Immature natural killer cell (primary cell): ENCODE measurements around the gene TUBA1C. TPM values are rescaled to one million over a fixed set of nuclear protein-coding genes. Genes with fewer than 3 reads are reported as not detected.

ENCODE experiments used
- DNase-seq, 3 donors: peaks; one replicate each; pipeline ENCODE4 v3.0.0; 2022; ENCODE audit warnings: mixed read lengths in 1 of 3
- H3K27ac Mint-ChIP-seq, 6 donors: one replicate each; pipeline ENCODE4 v1.8.0; 2020; ENCODE audit warnings: mixed read lengths in 6 of 6, mild to moderate bottlenecking in 5 of 6, inconsistent platforms in 4 of 6, moderate library complexity in 3 of 6
- H3K27me3 Mint-ChIP-seq, 3 donors: one replicate each; pipeline ENCODE4 v1.8.0; 2020 to 2021; ENCODE audit warnings: low read depth in 3 of 3, mild to moderate bottlenecking in 3 of 3, mixed read lengths in 3 of 3, moderate library complexity in 3 of 3, inconsistent platforms in 1 of 3
- H3K36me3 Mint-ChIP-seq, 3 donors: one replicate each; pipeline ENCODE4 v1.8.0; 2020; ENCODE audit warnings: mixed read lengths in 3 of 3, inconsistent platforms in 2 of 3, mild to moderate bottlenecking in 2 of 3
- H3K4me1 Mint-ChIP-seq, 2 donors: one replicate each; pipeline ENCODE4 v1.8.0; 2020; ENCODE audit warnings: inconsistent platforms in 2 of 2, mild to moderate bottlenecking in 2 of 2, mixed read lengths in 2 of 2, moderate library complexity in 1 of 2
- H3K4me3 Mint-ChIP-seq, 5 donors: one replicate each; pipeline ENCODE4 v1.8.0; 2020; ENCODE audit warnings: mild to moderate bottlenecking in 5 of 5, mixed read lengths in 5 of 5, inconsistent platforms in 3 of 5, moderate library complexity in 3 of 5
- H3K9me3 Mint-ChIP-seq, 6 donors: one replicate each; pipeline ENCODE4 v1.8.0; 2020; ENCODE audit warnings: mild to moderate bottlenecking in 6 of 6, mixed read lengths in 6 of 6, inconsistent platforms in 4 of 6, moderate library complexity in 3 of 6
- polyA plus RNA-seq, 3 donors: library from polyadenylated mRNA; unstranded; fragments of 300-500 nt; fragmentation: Illumina TruSeq; gene quantifications; one replicate each; pipeline ENCODE4 v1.2.3, GENCODE V29; 2021

The TUBA1C gene
- 10 to 100 TPM; 27.8 to 45.8 (median 42.1) TPM for polyA plus RNA-seq

GRCh38 chr12:49264873-49265792, at the start of gene TUBA1C:
TUBA1C (plus strand) TSS chr12:49265082; CDS start chr12:49265182, 100 bp downstream.
- H3K4me3 Mint-ChIP-seq: peak within 1 kb of the TSS; percentile 88 to 98 (median 91)

DNA sequence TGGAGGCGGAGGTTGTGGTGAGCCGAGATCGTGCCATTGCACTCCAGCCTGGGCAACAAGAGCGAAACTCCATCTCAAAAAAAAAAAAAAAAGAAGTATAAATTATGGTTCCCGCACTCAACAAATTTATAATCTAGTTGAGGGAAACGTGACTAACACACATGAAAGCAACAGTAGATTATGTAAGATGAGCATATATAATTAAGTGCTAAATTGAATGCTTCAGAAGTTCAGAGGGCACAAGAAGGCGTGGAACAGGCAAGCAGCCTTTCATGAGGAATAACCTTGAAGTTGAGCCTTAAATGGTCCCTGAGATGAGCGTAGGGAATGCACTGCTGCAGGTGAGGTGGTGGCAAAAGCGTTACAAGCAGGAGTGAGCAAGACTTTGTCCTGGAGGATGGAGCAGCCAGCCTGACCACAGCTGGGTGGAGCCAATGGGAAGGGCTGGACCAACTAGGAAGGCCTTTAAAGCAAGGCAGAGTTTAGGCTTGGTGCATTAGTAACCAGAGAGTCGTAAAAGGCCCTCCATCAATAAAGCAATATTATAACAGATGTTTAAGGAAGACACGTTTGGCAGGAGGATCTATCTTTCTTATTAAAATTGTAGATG, 45.4 kb upstream of the TUBA1C start:
- Mint-ChIP-seq H3K27ac (no peak overlapping the region), H3K9me3 (no peaks in the 10 kb centered on the region)

More at GRCh38 chr12:49264873-49265792, at the start of gene TUBA1C:
- peak; percentile 78 to 85 (median 83) for DNase-seq
- Mint-ChIP-seq H3K4me1 (peaks cover 20 to 33% of the 10 kb centered on the region in 2 donors), H3K36me3 (peaks cover 1 to 6% (median 5%) of the 10 kb centered on the region in 3 donors), H3K27ac (peak within 1 kb of the TSS; percentile 74 to 91 (median 83)), H3K27me3 (peaks cover 2 to 11% (median 6%) of the 10 kb centered on the region in 3 donors), H3K9me3 (no peaks in the 10 kb centered on the region)

DNA sequence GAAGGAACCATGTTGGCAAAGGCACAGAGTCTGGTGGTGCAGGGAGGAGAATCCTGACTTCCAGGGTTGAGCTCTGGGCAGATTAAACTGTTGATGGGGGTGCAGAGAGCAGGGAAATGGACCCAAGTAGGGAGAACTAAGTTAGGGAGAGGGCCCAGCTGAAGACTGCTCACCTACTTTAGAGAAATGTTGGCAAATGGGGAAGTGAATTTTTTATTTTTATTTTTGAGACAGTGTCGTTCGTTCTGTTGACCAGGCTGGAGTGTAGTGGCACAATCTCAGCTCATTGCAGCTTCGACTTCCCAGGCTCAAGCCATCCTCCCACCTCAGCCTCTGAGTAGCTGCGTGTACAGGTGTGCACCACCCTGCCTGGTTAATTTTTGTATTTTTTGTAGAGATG, 43.9 kb upstream of the TUBA1C start:
- Mint-ChIP-seq H3K27me3 (peaks cover 2 to 3% (median 2%) of the 10 kb centered on the region in 3 donors), H3K27ac (no peak overlapping the region), H3K4me3 (no peak overlapping the region), H3K36me3 (no peaks in the 10 kb centered on the region), H3K4me1 (no peaks in the 10 kb centered on the region), H3K9me3 (no peaks in the 10 kb centered on the region)
- no peak for DNase-seq

More for the DNA sequence above, 45.4 kb upstream of the TUBA1C start:
- Mint-ChIP-seq H3K36me3 (no peaks in the 10 kb centered on the region), H3K4me1 (no peaks in the 10 kb centered on the region), H3K27me3 (peaks cover 2 to 3% (median 3%) of the 10 kb centered on the region in 3 donors), H3K4me3 (no peak overlapping the region)
- no peak for DNase-seq

DNA sequence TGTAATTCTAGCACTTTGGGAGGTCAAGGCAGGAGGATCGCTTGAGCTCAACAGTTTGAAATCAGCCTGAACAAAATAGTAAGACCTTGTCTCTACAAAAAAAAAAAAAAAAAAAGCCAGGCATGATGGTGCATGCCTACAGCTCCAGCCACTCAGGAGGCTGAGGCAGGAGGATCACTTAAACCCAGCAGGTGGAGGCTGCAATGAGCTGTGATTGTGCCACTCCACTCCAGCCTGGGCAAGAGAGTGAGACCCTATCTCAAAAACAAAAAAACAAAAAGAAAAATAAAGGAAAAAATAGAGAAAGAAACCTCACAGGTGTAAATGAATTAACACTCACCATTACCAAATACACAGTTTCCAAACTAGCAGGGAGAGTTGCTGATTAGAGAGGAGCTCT, 41.8 kb upstream of the TUBA1C start:
- no peaks in the 10 kb centered on the region for H3K9me3 Mint-ChIP-seq
- peaks cover 2 to 5% (median 3%) of the 10 kb centered on the region in 3 donors for H3K27me3 Mint-ChIP-seq
- no peak overlapping the region for H3K4me3 Mint-ChIP-seq
- H3K4me1 Mint-ChIP-seq: no peaks in the 10 kb centered on the region
- DNase-seq: no peak
- no peaks in the 10 kb centered on the region for H3K36me3 Mint-ChIP-seq
- no peak overlapping the region for H3K27ac Mint-ChIP-seq

- H3K27me3 Mint-ChIP-seq: peaks cover 2 to 5% (median 3%) of the 10 kb centered on the region in 3 donors
- no peaks in the 10 kb centered on the region for H3K4me1 Mint-ChIP-seq
- DNase-seq: no peak
- H3K4me3 Mint-ChIP-seq: no peak overlapping the region
- H3K36me3 Mint-ChIP-seq: no peaks in the 10 kb centered on the region
- no peaks in the 10 kb centered on the region for H3K9me3 Mint-ChIP-seq
- peak overlapping the region in 1 of 6 donors; percentile 29 for H3K27ac Mint-ChIP-seq
These were observed 41.1 kb upstream of the TUBA1C start for GRCh38 chr12:49223590-49224369.

GRCh38 chr12:49225576-49226166, 39.2 kb upstream of the TUBA1C start:
- no peak overlapping the region for H3K4me3 Mint-ChIP-seq
- peaks cover 0 to 5% (median 2%) of the 10 kb centered on the region in 3 donors for H3K27me3 Mint-ChIP-seq
- no peaks in the 10 kb centered on the region for H3K9me3 Mint-ChIP-seq
- DNase-seq: no peak
- no peaks in the 10 kb centered on the region for H3K36me3 Mint-ChIP-seq
- H3K27ac Mint-ChIP-seq: no peak overlapping the region
- no peaks in the 10 kb centered on the region for H3K4me1 Mint-ChIP-seq

DNA sequence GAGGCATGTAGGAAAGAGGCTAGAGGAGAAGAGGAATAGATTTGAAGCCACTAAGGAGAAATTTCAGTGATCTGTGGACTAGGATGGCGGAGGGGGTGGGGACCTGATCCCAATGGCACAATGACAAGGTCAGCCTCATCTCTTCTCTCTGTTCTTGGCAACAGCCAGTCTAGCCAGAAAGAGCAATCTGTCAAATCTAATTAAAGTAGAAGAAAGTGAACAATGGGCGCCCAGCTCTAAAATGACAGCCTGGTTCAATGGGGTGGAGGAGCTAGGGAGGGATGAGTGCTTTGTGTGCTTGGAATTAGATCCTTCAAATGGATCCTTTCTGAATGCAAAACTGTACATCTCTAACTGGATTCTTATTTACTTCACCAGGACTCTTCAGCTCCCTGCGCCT, 37.2 kb upstream of the TUBA1C start:
- no peak overlapping the region for H3K4me3 Mint-ChIP-seq
- DNase-seq: no peak
- no peaks in the 10 kb centered on the region for H3K36me3 Mint-ChIP-seq
- H3K4me1 Mint-ChIP-seq: no peaks in the 10 kb centered on the region
- H3K27ac Mint-ChIP-seq: no peak overlapping the region
- H3K9me3 Mint-ChIP-seq: no peaks in the 10 kb centered on the region
- peaks cover 0 to 3% (median 2%) of the 10 kb centered on the region in 3 donors for H3K27me3 Mint-ChIP-seq

GRCh38 chr12:49228653-49229052, 36.2 kb upstream of the TUBA1C start:
- no peaks in the 10 kb centered on the region for H3K9me3 Mint-ChIP-seq
- peaks cover 5% of the 10 kb centered on the region in 2 donors for H3K4me1 Mint-ChIP-seq
- DNase-seq: no peak
- no peak overlapping the region for H3K4me3 Mint-ChIP-seq
- no peak overlapping the region for H3K27ac Mint-ChIP-seq
- peaks cover 2 to 6% (median 4%) of the 10 kb centered on the region in 3 donors for H3K27me3 Mint-ChIP-seq
- no peaks in the 10 kb centered on the region for H3K36me3 Mint-ChIP-seq

DNA sequence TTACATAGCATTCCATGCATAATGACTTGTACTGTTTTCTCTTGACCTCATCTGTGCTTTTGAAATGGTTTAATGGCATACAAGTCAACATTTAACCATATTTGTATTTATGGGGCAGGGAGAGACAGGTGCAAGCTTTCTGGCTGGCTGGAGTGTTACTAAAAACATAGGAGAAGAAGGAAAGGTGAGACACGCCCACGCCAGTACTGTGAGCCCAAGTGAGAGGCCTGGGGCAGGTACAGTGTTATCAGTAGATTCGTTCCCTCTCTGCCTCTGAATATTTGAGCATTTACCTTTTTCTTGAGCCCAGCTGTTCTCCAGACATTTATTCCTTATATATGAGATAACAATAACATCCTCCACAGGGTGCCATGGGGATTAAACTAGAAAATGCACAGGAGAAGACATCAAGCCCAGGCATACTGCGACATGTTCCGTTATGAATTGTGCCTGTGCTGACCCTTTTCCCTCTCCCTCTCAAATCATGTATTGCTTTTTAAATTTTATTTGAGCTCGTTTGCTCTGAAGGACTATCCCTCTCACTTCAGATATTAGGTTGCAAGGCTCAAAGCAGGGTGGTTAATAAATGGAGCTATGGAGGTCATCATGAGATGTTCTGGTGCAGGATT, 34.6 kb upstream of the TUBA1C start:
- no peak for DNase-seq
- Mint-ChIP-seq H3K4me1 (peaks cover 15 to 17% of the 10 kb centered on the region in 2 donors), H3K36me3 (no peaks in the 10 kb centered on the region), H3K4me3 (no peak overlapping the region), H3K27me3 (peaks cover 10 to 18% (median 16%) of the 10 kb centered on the region in 3 donors), H3K27ac (peak overlapping the region in 1 of 6 donors; percentile 23), H3K9me3 (no peaks in the 10 kb centered on the region)

DNA sequence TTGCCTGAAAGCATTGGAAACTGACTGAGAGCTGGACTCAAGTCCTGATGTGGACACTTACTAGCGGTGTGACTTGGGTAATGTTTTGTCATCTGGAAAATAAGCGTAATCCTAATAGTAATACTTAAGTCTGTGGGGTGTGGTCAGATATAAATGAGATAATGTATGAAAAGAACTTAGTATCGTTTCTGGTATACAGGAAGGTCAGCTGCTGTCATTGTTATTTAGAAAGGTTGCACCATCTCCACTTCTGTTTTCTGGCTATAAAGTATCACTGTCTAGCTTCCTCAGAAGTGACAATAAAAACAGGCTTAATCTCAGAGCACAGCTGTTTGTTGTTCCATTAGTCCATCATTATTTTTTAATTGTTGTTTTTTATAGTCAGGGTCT, 34.1 kb upstream of the TUBA1C start:
- no peaks in the 10 kb centered on the region for H3K36me3 Mint-ChIP-seq
- peaks cover 10 to 18% (median 16%) of the 10 kb centered on the region in 3 donors for H3K27me3 Mint-ChIP-seq
- H3K4me1 Mint-ChIP-seq: peaks cover 15 to 17% of the 10 kb centered on the region in 2 donors
- no peak overlapping the region for H3K4me3 Mint-ChIP-seq
- DNase-seq: no peak
- H3K27ac Mint-ChIP-seq: peak overlapping the region in 1 of 6 donors; percentile 23
- H3K9me3 Mint-ChIP-seq: no peaks in the 10 kb centered on the region

DNA sequence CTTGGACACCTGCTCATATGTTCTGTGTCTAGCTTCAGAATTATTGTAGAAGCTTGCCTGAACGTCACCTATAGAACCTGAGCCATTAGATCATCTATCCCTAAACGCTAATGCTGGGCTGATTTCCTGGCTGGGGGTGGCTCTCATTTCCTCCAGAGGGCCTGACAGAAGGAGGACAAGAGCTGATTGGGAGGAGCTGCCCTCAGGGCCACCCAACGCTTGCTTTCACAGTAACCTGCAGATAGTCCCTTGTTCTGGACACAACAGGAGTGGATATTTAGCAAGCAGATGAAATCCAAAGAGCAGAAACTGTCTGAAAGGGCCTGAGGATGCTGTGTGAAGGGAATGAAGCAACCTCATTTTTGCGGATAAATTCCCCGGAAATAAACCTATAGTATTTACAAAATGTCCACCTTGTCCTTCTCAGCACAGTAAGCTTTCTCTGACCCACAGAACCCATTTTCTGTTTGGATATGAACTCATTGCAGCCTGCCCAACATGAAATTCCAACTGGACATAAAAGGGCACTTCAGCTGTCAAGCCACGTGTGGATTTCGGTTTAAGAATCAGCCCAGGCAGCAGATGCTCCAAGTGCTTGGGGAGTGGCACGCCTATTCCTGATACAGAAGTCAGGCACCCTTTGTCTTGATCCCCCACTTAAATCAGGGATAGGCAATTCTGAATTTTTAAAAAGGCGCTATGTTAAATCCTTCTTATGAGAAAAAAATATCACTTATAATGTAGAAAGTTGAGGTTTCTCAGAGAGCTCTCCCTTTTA, 32.8 kb upstream of the TUBA1C start:
- Mint-ChIP-seq H3K4me3 (no peak overlapping the region), H3K9me3 (no peaks in the 10 kb centered on the region), H3K4me1 (peaks cover 15 to 17% of the 10 kb centered on the region in 2 donors)

More for the DNA sequence above, 32.8 kb upstream of the TUBA1C start:
- H3K27me3 Mint-ChIP-seq: peaks cover 10 to 19% (median 18%) of the 10 kb centered on the region in 3 donors
- no peaks in the 10 kb centered on the region for H3K36me3 Mint-ChIP-seq
- H3K27ac Mint-ChIP-seq: peak overlapping the region in 1 of 6 donors; percentile 40
- DNase-seq: no peak
